ENCODE measurements around the gene NOC2L. TPM values are rescaled to one million over a fixed set of nuclear protein-coding genes. Genes with fewer than 3 reads are reported as not detected.

The NOC2L gene
- total RNA-seq, 1 donor from 2014 or later = 46.5 TPM

DNA sequence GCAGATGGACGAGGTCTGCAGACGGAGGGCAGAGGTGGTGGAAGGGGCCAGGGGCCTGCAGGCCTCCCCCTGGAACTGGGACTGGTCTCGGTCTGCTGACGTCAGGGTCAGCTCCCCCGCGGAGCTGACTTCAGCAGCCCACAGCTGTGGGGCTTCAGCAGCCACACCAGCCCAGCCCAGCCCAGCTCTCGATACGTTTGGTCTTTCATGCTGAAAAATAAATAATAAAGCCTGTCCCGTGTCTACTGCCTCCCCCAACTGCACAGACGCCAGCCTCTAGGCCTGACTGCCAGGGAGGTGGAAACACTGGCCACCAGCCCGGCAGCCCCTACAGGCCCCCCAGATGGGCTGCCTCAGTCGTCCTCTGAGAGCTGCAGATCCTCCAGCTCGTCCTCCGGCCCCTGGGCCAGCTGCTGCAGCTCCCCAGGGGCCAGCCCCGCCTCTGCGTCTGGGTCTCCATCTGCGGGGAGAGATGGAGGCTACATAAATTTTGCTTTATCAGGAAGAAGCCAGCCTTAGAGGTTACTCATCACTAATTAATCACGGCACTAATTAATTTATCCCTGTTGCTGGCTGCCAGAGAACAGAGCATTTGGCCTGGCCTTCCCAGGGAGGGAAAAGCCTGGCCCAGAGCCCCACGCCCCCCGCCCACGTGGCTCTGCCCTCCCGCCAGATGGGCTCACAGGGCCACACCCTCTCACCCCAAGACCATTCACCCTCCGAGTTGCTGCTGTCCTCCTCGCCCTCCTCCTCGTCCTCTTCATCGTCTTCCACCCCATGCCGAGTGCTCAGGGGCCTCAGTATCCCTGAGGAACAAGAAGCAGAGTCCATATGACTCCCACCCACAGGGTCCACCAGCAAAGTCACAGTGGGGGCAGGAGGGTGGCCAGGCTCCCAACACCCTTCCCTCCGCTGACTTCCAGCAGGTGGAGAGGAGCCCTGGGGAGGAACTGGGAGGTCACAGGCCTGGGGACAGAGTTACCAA lies 14.4 kb downstream of the NOC2L start:
- TF ChIP-seq CTCF (IDR thresholded peaks at IDR 0.05) = no peak
- ATAC-seq (no peak), DNase-seq (no peak)
- Histone ChIP-seq H3K4me3 (no peak overlapping the region), H3K9me3 (no peaks in the 10 kb centered on the region), H3K27me3 (ENCODE audit: low read depth) (peaks cover 41% of the 10 kb centered on the region), H3K4me1 (peaks cover 32% of the 10 kb centered on the region), H3K36me3 (peaks cover 41% of the 10 kb centered on the region), H3K27ac (no peak overlapping the region)
- intact Hi-C loops (cut with DNase I) = no loop called here

DNA sequence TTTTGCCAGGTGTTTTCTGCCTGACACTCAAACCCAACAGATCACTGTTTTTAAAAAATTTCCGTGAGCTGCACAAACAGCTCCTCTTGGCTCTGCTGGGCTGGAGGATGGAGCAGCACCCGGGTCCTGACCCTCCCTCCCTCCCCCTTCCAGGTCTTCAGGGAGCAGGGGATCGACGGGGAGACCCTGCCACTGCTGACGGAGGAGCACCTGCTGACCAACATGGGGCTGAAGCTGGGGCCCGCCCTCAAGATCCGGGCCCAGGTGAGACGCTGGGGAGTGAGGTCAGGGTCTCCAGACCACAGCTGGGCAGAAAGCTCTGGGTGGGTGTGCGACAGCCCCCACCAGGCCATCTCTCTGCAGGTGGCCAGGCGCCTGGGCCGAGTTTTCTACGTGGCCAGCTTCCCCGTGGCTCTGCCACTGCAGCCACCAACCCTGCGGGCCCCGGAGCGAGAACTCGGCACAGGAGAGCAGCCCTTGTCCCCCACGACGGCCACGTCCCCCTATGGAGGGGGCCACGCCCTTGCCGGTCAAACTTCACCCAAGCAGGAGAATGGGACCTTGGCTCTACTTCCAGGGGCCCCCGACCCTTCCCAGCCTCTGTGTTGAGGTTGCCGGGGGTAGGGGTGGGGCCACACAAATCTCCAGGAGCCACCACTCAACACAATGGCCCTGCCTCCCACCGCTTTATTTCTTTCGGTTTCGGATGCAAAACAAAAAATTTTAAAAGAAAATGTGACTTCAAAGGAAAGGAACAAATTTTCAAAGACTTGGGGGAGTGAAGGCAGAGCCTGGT lies 15.3 kb downstream of the NOC2L start:
- intact Hi-C loops (cut with DNase I) = no loop called here
- ATAC-seq (no peak), DNase-seq (no peak)
- Histone ChIP-seq H3K36me3 (peaks cover 32% of the 10 kb centered on the region), H3K4me3 (no peak overlapping the region), H3K9me3 (no peaks in the 10 kb centered on the region), H3K4me1 (peaks cover 35% of the 10 kb centered on the region), H3K27ac (peak overlapping the region; percentile 49), H3K27me3 (ENCODE audit: low read depth) (peaks cover 50% of the 10 kb centered on the region)
- no peak for TF ChIP-seq CTCF (IDR thresholded peaks at IDR 0.05)

- peak; percentile 5 to 6 for ATAC-seq
- DNase-seq = no peak
These were observed 16.1 kb downstream of the NOC2L start for GRCh38 chr1:942864-943533.

DNA sequence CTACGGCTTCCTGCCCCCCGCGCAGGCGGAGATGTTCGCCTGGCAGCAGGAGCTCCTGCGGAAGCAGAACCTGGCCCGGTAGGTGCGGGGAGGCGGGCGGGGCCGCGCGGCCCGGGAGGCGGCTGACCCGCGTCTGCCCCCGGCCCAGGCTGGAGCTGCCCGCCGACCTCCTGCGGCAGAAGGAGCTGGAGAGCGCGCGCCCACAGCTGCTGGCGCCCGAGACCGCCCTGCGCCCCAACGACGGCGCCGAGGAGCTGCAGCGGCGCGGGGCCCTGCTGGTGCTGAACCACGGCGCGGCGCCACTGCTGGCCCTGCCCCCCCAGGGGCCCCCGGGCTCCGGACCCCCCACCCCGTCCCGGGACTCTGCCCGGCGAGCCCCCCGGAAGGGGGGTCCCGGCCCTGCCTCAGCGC lies 16.6 kb downstream of the NOC2L start:
- TF ChIP-seq CTCF (IDR thresholded peaks at IDR 0.05) = no peak
- no peak for ATAC-seq
- no peak for DNase-seq
- Histone ChIP-seq H3K36me3 (peaks cover 19% of the 10 kb centered on the region), H3K27me3 (ENCODE audit: low read depth) (peaks cover 63% of the 10 kb centered on the region), H3K4me3 (peak overlapping the region; percentile 46), H3K9me3 (no peaks in the 10 kb centered on the region), H3K27ac (peak overlapping the region; percentile 28), H3K4me1 (peaks cover 35% of the 10 kb centered on the region)
- intact Hi-C loops (cut with DNase I) = no loop called here

More at GRCh38 chr1:942864-943533, 16.1 kb downstream of the NOC2L start:
- peaks cover 57% of the 10 kb centered on the region for H3K27me3 ChIP-seq (ENCODE audit: low read depth)
- H3K9me3 ChIP-seq = no peaks in the 10 kb centered on the region
- peak overlapping the region; percentile 46 for H3K4me3 ChIP-seq
- peak overlapping the region; percentile 49 for H3K27ac ChIP-seq
- peaks cover 35% of the 10 kb centered on the region for H3K4me1 ChIP-seq
- intact Hi-C loops (cut with DNase I) = no loop called here
- H3K36me3 ChIP-seq = peaks cover 25% of the 10 kb centered on the region
- no peak for TF ChIP-seq CTCF (IDR thresholded peaks at IDR 0.05)
